ENCODE data around the gene PCDHB10.
A peak's percentile ranks its signal among the peaks of the same experiment; 100 is the strongest.
"Not testable (repeated sequence)": the region's sequence is repeated elsewhere in the genome, so short reads cannot be mapped to it uniquely, and the experiment has no call there.

Gene PCDHB10

DNA sequence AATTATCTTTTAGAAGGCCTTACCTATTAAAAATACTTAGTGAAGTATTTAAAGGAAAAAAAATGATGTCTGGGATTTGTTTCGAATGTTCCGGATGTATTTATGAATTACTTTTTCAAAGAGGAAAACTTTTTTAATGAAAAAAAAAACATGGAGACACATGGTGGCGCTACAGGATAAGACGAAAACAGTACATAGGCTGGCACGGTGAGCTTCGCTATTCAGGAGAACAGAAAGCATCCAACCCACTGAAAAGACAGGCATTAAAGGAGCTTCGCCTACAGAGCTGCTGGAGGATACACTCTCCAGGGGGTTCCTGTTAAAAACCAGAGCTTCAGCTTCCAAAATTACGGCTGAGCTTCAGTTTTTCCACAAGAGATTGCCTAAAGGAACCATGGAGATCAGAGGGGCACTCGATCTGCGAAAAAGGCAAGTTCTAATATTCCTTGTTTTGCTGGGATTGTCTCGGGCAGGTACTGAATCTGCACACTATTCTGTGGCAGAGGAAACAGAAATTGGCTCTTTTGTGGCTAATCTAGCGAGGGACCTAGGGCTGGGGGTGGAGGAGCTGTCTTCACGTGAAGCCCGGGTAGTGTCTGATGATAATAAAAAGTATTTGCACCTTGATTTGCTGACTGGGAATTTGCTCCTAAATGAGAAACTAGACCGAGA lies 31.1 kb downstream of the PCDHB10 start, which contains the start of gene PCDHB14:
PCDHB14 (plus strand) TSS at position 232 of the 672 bp plus-strand sequence; CDS start at position 395, 163 bp downstream.
- no peaks in the 10 kb centered on the region for H3K27me3 ChIP-seq (ENCODE audit: insufficient read depth, low read depth, severe bottlenecking)
- H3K36me3 ChIP-seq = no peaks in the 10 kb centered on the region
- H3K9me3 ChIP-seq (ENCODE audit: severe bottlenecking) = no peaks in the 10 kb centered on the region
- TF ChIP-seq, protein P1, sequence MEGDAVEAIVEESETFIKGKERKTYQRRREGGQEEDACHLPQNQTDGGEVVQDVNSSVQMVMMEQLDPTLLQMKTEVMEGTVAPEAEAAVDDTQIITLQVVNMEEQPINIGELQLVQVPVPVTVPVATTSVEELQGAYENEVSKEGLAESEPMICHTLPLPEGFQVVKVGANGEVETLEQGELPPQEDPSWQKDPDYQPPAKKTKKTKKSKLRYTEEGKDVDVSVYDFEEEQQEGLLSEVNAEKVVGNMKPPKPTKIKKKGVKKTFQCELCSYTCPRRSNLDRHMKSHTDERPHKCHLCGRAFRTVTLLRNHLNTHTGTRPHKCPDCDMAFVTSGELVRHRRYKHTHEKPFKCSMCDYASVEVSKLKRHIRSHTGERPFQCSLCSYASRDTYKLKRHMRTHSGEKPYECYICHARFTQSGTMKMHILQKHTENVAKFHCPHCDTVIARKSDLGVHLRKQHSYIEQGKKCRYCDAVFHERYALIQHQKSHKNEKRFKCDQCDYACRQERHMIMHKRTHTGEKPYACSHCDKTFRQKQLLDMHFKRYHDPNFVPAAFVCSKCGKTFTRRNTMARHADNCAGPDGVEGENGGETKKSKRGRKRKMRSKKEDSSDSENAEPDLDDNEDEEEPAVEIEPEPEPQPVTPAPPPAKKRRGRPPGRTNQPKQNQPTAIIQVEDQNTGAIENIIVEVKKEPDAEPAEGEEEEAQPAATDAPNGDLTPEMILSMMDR (IDR thresholded peaks at IDR 0.05; ENCODE audit: low read depth, low read length) = peak; percentile 47
- peak; percentile 47 for DNase-seq
- H3K4me3 ChIP-seq (ENCODE audit: low read depth, low read length) = peak within 1 kb of the TSS; percentile 41
- peak within 1 kb of the TSS; percentile 47; the same call in 1 of the 2 replicates for H3K27ac ChIP-seq

DNA sequence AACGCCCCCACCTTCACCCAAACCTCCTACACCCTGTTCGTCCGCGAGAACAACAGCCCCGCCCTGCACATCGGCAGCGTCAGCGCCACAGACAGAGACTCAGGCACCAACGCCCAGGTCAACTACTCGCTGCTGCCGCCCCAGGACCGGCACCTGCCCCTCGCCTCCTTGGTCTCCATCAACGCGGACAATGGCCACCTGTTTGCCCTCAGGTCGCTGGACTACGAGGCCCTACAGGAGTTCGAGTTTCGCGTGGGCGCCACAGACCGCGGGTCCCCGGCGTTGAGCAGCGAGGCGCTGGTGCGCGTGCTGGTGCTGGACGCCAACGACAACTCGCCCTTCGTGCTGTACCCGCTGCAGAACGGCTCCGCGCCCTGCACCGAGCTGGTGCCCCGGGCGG lies 32.7 kb downstream of the PCDHB10 start:
- not testable (repeated sequence) for DNase-seq; H3K4me3 ChIP-seq (ENCODE audit: low read depth, low read length); H3K27ac ChIP-seq; H3K36me3 ChIP-seq; H3K9me3 ChIP-seq (ENCODE audit: severe bottlenecking); H3K27me3 ChIP-seq (ENCODE audit: insufficient read depth, low read depth, severe bottlenecking)

DNA sequence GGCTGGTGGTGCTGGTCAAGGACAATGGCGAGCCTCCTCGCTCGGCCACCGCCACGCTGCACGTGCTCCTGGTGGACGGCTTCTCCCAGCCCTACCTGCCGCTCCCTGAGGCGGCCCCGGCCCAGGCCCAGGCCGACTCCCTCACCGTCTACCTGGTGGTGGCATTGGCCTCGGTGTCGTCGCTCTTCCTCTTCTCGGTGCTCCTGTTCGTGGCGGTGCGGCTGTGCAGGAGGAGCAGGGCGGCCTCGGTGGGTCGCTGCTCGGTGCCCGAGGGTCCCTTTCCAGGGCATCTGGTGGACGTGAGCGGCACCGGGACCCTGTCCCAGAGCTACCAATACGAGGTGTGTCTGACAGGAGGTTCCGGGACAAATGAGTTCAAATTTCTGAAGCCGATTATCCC lies 33.3 kb downstream of the PCDHB10 start:
- not testable (repeated sequence) for H3K36me3 ChIP-seq; H3K27ac ChIP-seq; DNase-seq; H3K27me3 ChIP-seq (ENCODE audit: insufficient read depth, low read depth, severe bottlenecking); H3K9me3 ChIP-seq (ENCODE audit: severe bottlenecking); H3K4me3 ChIP-seq (ENCODE audit: low read depth, low read length)

DNA sequence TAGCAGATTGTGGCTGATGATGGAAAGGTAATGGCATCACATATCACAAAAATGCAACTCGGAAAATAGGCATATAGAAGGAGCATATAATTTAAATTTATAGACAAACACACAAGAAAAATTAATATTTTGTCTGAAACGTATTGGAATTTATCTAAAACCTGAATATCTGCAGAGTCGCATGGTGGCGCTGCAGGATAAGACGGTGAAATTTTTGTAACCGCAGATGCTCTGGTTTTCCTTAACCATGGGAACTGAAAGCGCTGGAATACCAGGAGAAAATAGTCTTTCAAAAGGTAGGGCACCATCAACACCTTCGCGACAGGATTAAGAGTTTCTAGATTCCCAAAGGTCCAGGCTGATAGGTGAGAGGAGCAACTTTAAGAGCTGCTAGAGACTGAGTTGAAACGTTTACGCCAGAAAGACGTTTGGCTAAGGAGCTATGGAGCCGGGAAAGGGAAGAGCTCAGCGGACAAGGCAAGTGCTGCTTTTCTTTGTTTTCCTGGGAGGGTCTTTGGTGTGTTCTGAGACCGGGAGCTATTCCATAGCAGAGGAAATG lies 42.0 kb downstream of the PCDHB10 start:
- no peak for DNase-seq

DNA sequence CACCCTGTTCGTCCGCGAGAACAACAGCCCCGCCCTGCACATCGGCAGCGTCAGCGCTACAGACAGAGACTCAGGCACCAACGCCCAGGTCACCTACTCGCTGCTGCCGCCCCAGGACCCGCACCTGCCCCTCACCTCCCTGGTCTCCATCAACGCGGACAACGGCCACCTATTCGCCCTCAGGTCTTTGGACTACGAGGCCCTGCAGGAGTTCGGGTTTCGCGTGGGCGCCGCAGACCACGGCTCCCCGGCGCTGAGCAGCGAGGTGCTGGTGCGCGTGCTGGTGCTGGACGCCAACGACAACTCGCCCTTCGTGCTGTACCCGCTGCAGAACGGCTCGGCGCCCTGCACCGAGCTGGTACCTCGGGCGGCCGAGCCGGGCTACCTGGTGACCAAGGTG lies 43.8 kb downstream of the PCDHB10 start:
- H3K4me3 ChIP-seq (ENCODE audit: low read depth, low read length); H3K27me3 ChIP-seq (ENCODE audit: insufficient read depth, low read depth, severe bottlenecking); H3K9me3 ChIP-seq (ENCODE audit: severe bottlenecking); H3K36me3 ChIP-seq; DNase-seq; H3K27ac ChIP-seq: not testable (repeated sequence)

More for the DNA sequence above, 42.0 kb downstream of the PCDHB10 start:
- no peak overlapping the region for H3K27ac ChIP-seq
- H3K4me3 ChIP-seq (ENCODE audit: low read depth, low read length) = peak overlapping the region; percentile 19; the same call in 1 of the 2 replicates
- peaks cover 6% of the 10 kb centered on the region for H3K9me3 ChIP-seq (ENCODE audit: severe bottlenecking)
- H3K36me3 ChIP-seq = no peaks in the 10 kb centered on the region
- no peaks in the 10 kb centered on the region for H3K27me3 ChIP-seq (ENCODE audit: insufficient read depth, low read depth, severe bottlenecking)
- TF ChIP-seq, protein P1 (IDR thresholded peaks at IDR 0.05; ENCODE audit: low read depth, low read length) = peak; percentile 22; the same call in 1 of the 2 replicates

DNA sequence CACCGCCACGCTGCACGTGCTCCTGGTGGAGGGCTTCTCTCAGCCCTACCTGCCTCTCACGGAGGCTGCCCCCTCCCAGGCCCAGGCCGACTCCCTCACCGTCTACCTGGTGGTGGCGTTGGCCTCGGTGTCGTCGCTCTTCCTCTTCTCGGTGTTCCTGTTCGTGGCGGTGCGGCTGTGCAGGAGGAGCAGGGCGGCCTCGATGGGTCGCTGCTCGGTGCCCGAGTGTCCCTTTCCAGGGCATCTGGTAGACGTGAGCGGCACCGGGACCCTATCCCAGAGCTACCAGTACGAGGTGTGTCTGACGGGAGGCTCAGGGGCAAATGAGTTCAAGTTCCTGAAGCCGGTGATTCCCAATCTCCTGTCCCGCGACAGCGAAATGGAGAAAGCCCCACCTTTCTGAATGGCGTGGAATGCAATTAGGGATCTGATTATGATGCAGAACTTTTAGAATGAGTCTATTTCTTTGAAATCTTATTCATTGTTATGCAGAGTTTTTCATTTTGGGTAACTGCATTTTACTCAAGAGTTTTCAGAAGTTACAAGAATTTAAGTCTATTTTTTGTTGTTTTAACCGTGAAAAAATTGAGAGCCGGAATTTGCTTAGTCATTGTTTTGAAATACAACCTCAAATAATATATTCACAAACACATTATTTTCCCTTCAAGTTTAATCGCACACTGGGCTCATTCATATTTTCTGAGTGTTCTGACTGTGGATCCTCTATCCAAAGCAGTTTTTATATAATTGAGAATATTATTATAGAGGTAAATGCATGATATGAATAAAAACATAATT lies 44.6 kb downstream of the PCDHB10 start:
- no peak overlapping the region for H3K27ac ChIP-seq
- TF ChIP-seq, protein P1 (IDR thresholded peaks at IDR 0.05; ENCODE audit: low read depth, low read length) = no peak
- peaks cover 14% of the 10 kb centered on the region for H3K9me3 ChIP-seq (ENCODE audit: severe bottlenecking)
- DNase-seq = no peak
- no peaks in the 10 kb centered on the region for H3K27me3 ChIP-seq (ENCODE audit: insufficient read depth, low read depth, severe bottlenecking)
- H3K4me3 ChIP-seq (ENCODE audit: low read depth, low read length) = no peak overlapping the region
- H3K36me3 ChIP-seq = no peaks in the 10 kb centered on the region

DNA sequence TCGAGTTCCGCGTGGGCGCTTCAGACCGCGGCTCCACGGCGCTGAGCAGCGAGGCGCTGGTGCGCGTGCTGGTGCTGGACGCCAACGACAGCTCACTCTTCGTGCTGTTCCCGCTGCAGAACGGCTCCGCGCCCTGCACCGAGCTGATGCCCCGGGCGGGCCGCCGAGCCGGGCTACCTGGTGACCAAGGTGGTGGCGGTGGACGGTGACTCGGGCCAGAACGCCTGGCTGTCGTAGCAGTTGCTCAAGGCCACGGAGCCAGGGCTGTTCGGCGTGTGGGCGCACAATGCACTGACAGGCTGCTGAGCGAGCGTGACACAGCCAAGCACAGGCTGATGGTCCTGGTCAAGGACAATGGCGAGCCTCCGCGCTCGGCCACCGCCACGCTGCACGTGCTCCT lies 49.3 kb downstream of the PCDHB10 start:
- H3K27ac ChIP-seq = no peak overlapping the region
- TF ChIP-seq, protein P1 (IDR thresholded peaks at IDR 0.05; ENCODE audit: low read depth, low read length) = no peak
- DNase-seq = no peak
- peaks cover 14% of the 10 kb centered on the region for H3K9me3 ChIP-seq (ENCODE audit: severe bottlenecking)
- H3K27me3 ChIP-seq (ENCODE audit: insufficient read depth, low read depth, severe bottlenecking) = no peaks in the 10 kb centered on the region
- no peak overlapping the region for H3K4me3 ChIP-seq (ENCODE audit: low read depth, low read length)
- no peaks in the 10 kb centered on the region for H3K36me3 ChIP-seq

Data from WERI-Rb-1 (cell line).